Adrenal gland (tissue), 5 donors: ENCODE measurements around the gene PSMD14.

Source experiments
- POLR2A ChIP-seq, 2 donors: fragments of 450-650 bp; IDR thresholded peaks; one replicate each; pipeline ENCODE4 v1.6.1; 2017; ENCODE audit warnings: antibody characterized with exemption in 2 of 2, mild to moderate bottlenecking in 2 of 2, moderate library complexity in 1 of 2
- TF ChIP-seq, protein P1 (sequence below), 6 experiments: fragments of 450-650 bp in 4 of 6; fragments of 200-600 bp in 2 of 6; sonication (generic) in 1 of 6; IDR thresholded peaks; 1 replicate in 5 of 6; 2 replicates in 1 of 6; pipeline versions ENCODE4 v1.5.1 to v1.8.0; 2016 to 2021; ENCODE audit warnings: antibody characterized with exemption in 6 of 6, mild to moderate bottlenecking in 2 of 6, moderate library complexity in 1 of 6
- donor health status: DM: no; HTN: no; CAD: no.

DNA sequence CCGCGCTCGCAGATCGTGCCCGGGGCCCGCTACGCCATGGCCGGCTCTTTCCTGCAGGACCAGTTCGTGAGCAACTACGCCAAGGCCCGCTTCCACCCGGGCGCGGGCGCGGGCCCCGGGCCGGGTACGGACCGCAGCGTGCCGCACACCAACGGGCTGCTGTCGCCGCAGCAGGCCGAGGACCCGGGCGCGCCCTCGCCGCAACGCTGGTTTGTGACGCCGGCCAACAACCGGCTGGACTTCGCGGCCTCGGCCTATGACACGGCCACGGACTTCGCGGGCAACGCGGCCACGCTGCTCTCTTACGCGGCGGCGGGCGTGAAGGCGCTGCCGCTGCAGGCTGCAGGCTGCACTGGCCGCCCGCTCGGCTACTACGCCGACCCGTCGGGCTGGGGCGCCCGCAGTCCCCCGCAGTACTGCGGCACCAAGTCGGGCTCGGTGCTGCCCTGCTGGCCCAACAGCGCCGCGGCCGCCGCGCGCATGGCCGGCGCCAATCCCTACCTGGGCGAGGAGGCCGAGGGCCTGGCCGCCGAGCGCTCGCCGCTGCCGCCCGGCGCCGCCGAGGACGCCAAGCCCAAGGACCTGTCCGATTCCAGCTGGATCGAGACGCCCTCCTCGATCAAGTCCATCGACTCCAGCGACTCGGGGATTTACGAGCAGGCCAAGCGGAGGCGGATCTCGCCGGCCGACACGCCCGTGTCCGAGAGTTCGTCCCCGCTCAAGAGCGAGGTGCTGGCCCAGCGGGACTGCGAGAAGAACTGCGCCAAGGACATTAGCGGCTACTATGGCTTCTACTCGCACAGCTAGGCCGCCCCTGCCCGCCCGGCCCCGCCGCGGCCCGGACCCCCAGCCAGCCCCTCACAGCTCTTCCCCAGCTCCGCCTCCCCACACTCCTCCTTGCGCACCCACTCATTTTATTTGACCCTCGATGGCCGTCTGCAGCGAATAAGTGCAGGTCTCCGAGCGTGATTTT is 115.5 kb downstream of the PSMD14 start:
- TF ChIP-seq, protein P1, sequence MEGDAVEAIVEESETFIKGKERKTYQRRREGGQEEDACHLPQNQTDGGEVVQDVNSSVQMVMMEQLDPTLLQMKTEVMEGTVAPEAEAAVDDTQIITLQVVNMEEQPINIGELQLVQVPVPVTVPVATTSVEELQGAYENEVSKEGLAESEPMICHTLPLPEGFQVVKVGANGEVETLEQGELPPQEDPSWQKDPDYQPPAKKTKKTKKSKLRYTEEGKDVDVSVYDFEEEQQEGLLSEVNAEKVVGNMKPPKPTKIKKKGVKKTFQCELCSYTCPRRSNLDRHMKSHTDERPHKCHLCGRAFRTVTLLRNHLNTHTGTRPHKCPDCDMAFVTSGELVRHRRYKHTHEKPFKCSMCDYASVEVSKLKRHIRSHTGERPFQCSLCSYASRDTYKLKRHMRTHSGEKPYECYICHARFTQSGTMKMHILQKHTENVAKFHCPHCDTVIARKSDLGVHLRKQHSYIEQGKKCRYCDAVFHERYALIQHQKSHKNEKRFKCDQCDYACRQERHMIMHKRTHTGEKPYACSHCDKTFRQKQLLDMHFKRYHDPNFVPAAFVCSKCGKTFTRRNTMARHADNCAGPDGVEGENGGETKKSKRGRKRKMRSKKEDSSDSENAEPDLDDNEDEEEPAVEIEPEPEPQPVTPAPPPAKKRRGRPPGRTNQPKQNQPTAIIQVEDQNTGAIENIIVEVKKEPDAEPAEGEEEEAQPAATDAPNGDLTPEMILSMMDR (IDR thresholded peaks at IDR 0.05), result no peak
- TF ChIP-seq POLR2A (IDR thresholded peaks at IDR 0.05), result no peak
